CD4-positive, alpha-beta memory T cell (primary cell): ENCODE results near the gene CGNL1. TPM values are rescaled to one million over a fixed set of nuclear protein-coding genes. Genes with fewer than 3 reads are reported as not detected.

Experiments
- CTCF ChIA-PET: fragments of 350-600 bp; sonication (Branson Sonifier 250); formaldehyde crosslinking; loops from one replicate; lab custom pipeline; 2021; ENCODE audit warnings: inconsistent platforms; ENCODE audit not compliant: partially characterized antibody; lab: Charles Lee
- POLR2A ChIA-PET: fragments of 350-600 bp; sonication (Branson Sonifier 250); formaldehyde crosslinking; loops from one replicate; lab custom pipeline; 2021; ENCODE audit not compliant: partially characterized antibody; lab: Charles Lee
- DNase-seq, 5 donors: peaks; one replicate each; pipeline versions ENCODE4 v3.0.0 to v3.0.0-alpha.2; 2020 to 2022; ENCODE audit warnings: mixed read lengths in 1 of 5
- H3K27ac ChIP-seq: one replicate; pipeline ENCODE4 v1.7.0; 2013; ENCODE audit warnings: low read depth, low read length
- H3K27me3 ChIP-seq: 2 replicates; pipeline ENCODE4 v1.7.0; 2013; ENCODE audit warnings: mild to moderate bottlenecking, low read length, moderate library complexity; ENCODE audit not compliant: insufficient read depth
- H3K36me3 ChIP-seq: 2 replicates; pipeline ENCODE4 v1.7.0; 2013; ENCODE audit warnings: mild to moderate bottlenecking, low read length, moderate library complexity; ENCODE audit not compliant: insufficient read depth
- H3K4me1 ChIP-seq: 2 replicates; pipeline ENCODE4 v1.7.0; 2013; ENCODE audit warnings: mild to moderate bottlenecking, low read length, moderate library complexity; ENCODE audit not compliant: insufficient read depth
- H3K4me3 ChIP-seq, 2 donors: one replicate each; pipeline ENCODE4 v1.7.0; 2013; ENCODE audit warnings: low read length in 2 of 2, mild to moderate bottlenecking in 1 of 2
- H3K9me3 ChIP-seq, 2 donors: one replicate each; pipeline ENCODE4 v1.7.0; 2013; ENCODE audit warnings: low read length in 2 of 2, control low read depth in 1 of 2; ENCODE audit not compliant: control insufficient read depth in 1 of 2
- H3K27ac Mint-ChIP-seq, 7 donors: one replicate each; pipeline ENCODE4 v1.8.0; 2020 to 2021; ENCODE audit warnings: mixed read lengths in 7 of 7, mild to moderate bottlenecking in 6 of 7, inconsistent platforms in 3 of 7, moderate library complexity in 3 of 7
- H3K27me3 Mint-ChIP-seq, 2 donors: one replicate each; pipeline ENCODE4 v1.8.0; 2020 to 2021; ENCODE audit warnings: mixed read lengths in 2 of 2
- H3K36me3 Mint-ChIP-seq, 2 donors: one replicate each; pipeline ENCODE4 v1.8.0; 2020 to 2021; ENCODE audit warnings: mixed read lengths in 2 of 2, inconsistent platforms in 1 of 2, mild to moderate bottlenecking in 1 of 2
- H3K4me1 Mint-ChIP-seq, 4 donors: one replicate each; pipeline ENCODE4 v1.8.0; 2020 to 2021; ENCODE audit warnings: mixed read lengths in 4 of 4, mild to moderate bottlenecking in 1 of 4
- H3K4me3 Mint-ChIP-seq, 8 donors: one replicate each; pipeline ENCODE4 v1.8.0; 2020 to 2021; ENCODE audit warnings: mixed read lengths in 8 of 8, mild to moderate bottlenecking in 7 of 8, moderate library complexity in 6 of 8, inconsistent platforms in 3 of 8
- H3K9me3 Mint-ChIP-seq, 8 donors: one replicate each; pipeline ENCODE4 v1.8.0; 2020 to 2021; ENCODE audit warnings: mixed read lengths in 8 of 8, mild to moderate bottlenecking in 5 of 8, inconsistent platforms in 3 of 8, moderate library complexity in 1 of 8
- intact Hi-C: fragments of 100-400 bp; cut with micrococcal nuclease; formaldehyde crosslinking; loops from one replicate; pipeline ENCODE4 v1.15.1; 2023
- polyA plus RNA-seq, 2 donors: library from polyadenylated mRNA; unstranded; fragments of 300-500 nt; fragmentation: Illumina TruSeq; gene quantifications; one replicate each; pipeline ENCODE4 v1.2.3, GENCODE V29; 2021
- total RNA-seq, 2 experiments: library from RNA; stranded (reverse); gene quantifications; one replicate each; pipeline ENCODE4 v1.2.3, GENCODE V29; 2021

The CGNL1 gene, protein sequence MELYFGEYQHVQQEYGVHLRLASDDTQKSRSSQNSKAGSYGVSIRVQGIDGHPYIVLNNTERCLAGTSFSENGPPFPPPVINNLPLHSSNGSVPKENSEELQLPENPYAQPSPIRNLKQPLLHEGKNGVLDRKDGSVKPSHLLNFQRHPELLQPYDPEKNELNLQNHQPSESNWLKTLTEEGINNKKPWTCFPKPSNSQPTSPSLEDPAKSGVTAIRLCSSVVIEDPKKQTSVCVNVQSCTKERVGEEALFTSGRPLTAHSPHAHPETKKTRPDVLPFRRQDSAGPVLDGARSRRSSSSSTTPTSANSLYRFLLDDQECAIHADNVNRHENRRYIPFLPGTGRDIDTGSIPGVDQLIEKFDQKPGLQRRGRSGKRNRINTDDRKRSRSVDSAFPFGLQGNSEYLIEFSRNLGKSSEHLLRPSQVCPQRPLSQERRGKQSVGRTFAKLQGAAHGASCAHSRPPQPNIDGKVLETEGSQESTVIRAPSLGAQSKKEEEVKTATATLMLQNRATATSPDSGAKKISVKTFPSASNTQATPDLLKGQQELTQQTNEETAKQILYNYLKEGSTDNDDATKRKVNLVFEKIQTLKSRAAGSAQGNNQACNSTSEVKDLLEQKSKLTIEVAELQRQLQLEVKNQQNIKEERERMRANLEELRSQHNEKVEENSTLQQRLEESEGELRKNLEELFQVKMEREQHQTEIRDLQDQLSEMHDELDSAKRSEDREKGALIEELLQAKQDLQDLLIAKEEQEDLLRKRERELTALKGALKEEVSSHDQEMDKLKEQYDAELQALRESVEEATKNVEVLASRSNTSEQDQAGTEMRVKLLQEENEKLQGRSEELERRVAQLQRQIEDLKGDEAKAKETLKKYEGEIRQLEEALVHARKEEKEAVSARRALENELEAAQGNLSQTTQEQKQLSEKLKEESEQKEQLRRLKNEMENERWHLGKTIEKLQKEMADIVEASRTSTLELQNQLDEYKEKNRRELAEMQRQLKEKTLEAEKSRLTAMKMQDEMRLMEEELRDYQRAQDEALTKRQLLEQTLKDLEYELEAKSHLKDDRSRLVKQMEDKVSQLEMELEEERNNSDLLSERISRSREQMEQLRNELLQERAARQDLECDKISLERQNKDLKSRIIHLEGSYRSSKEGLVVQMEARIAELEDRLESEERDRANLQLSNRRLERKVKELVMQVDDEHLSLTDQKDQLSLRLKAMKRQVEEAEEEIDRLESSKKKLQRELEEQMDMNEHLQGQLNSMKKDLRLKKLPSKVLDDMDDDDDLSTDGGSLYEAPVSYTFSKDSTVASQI
- total RNA-seq (not detected), polyA plus RNA-seq (not detected)

DNA sequence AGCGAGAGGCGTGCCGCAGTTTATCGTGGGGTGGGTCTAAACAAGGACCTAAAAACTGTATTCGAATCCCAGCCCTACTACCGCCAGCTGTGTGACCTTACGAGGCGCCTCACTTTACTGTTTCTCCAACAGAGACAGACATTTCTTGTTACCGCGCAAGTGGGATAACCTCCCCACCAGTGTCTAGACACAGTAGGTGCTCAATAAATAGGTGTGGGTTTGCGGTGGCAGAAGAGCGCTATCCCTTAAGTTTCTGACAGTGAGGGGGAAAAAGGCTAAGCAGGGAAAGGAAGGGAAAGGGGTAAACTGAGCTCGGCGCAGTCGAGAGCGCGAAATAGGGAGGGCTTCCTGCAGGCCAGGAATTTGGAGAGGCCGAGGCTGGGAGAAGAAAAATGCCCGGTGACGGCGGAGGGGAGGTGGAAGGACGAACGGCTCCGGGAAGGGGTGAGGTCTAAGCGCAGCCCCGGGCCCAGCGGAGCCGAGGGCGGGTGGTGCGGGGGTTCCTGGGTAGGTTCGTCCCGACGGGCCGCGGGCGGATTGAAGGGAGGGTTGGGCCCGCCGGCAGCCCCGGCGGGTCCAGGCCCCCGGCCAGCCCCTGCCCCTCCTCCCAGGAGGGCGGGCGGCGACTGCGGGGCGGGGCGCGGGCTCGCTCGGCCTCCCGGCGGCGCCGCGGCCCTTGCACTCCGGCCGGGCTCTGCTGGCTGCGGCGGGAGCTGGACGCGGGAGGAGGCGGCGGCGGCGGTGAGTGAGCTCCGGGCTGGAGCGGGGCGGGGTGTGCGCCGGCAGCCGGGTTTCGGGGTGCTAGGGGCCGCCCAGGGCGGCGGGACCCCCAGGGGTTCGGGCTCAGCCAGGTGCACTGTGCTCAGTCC is at the start of gene CGNL1:
Gene CGNL1 (plus strand): TSS at position 679 of the 869 bp plus-strand sequence. CDS start 61,495 bp downstream, outside the sequence.
- H3K27me3 ChIP-seq = peaks cover 10% of the 10 kb centered on the region
- Mint-ChIP-seq H3K36me3 (no peaks in the 10 kb centered on the region), H3K27me3 (peaks cover 41 to 46% of the 10 kb centered on the region in 2 donors), H3K27ac (no peak within 1 kb of the TSS), H3K9me3 (peaks cover 0 to 4% (median 0%) of the 10 kb centered on the region in 8 donors), H3K4me1 (peaks cover 4 to 15% (median 10%) of the 10 kb centered on the region in 4 donors), H3K4me3 (peak within 1 kb of the TSS; percentile 59 to 79 (median 70))
- intact Hi-C loops = no loop called here
- no peaks in the 10 kb centered on the region for H3K4me1 ChIP-seq
- H3K27ac ChIP-seq = no peak within 1 kb of the TSS
- CTCF ChIA-PET = no interaction called here
- H3K9me3 ChIP-seq = no peaks in the 10 kb centered on the region
- no peaks in the 10 kb centered on the region for H3K36me3 ChIP-seq
- H3K4me3 ChIP-seq = no peak within 1 kb of the TSS
- no peak for DNase-seq
- POLR2A ChIA-PET = no interaction called here

DNA sequence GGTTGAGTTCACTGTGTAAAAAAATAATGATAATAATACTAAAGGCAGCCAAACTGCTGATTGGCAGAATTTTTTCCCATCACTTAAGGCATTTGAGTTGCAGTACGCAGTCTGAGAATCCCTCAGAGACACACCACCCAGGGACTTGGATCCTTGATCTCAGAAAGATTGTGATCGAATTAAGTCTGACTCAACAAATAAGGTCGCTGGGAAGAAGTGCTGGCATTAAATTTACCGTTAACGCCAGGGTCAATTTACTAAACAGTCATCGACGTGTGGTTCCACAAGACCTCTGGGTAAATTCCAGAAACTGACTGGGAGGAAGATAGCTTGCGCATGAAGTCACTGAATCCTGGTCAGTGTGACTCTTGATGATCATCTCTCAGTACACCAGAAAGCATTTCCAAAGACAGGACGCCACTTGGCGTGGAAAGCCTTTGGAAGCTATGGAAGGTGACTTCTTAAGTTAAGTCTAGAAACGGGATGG is 48.3 kb upstream of the CGNL1 start:
- H3K36me3 Mint-ChIP-seq = no peaks in the 10 kb centered on the region
- no peaks in the 10 kb centered on the region for H3K9me3 Mint-ChIP-seq
- ChIA-PET CTCF (interaction anchor here (0.5 kb wide), 1 partner anchor 40 kb away, joined by 3 read pairs; no protein-coding TSS in a partner anchor), POLR2A (no interaction called here)
- peaks cover 0 to 10% (median 2%) of the 10 kb centered on the region in 4 donors for H3K4me1 Mint-ChIP-seq
- no peak overlapping the region for H3K4me3 ChIP-seq
- no peaks in the 10 kb centered on the region for H3K27me3 ChIP-seq
- H3K4me1 ChIP-seq = no peaks in the 10 kb centered on the region
- H3K27ac ChIP-seq = no peak overlapping the region
- H3K4me3 Mint-ChIP-seq = no peak overlapping the region
- H3K27me3 Mint-ChIP-seq = peaks cover 6 to 19% of the 10 kb centered on the region in 2 donors
- H3K9me3 ChIP-seq = no peaks in the 10 kb centered on the region
- H3K27ac Mint-ChIP-seq = no peak overlapping the region
- no peak for DNase-seq
- no peaks in the 10 kb centered on the region for H3K36me3 ChIP-seq
- intact Hi-C loops = no loop called here

GRCh38 chr15:57328479-57328878 is 47.8 kb upstream of the CGNL1 start:
- H3K27ac Mint-ChIP-seq = no peak overlapping the region
- H3K9me3 Mint-ChIP-seq = no peaks in the 10 kb centered on the region
- Histone ChIP-seq H3K4me3 (no peak overlapping the region), H3K27me3 (no peaks in the 10 kb centered on the region), H3K36me3 (no peaks in the 10 kb centered on the region), H3K9me3 (no peaks in the 10 kb centered on the region), H3K4me1 (no peaks in the 10 kb centered on the region), H3K27ac (no peak overlapping the region)
- H3K27me3 Mint-ChIP-seq = peaks cover 6 to 19% of the 10 kb centered on the region in 2 donors
- CTCF ChIA-PET = interaction anchor here (0.5 kb wide), 1 partner anchor 40 kb away, joined by 3 read pairs; no protein-coding TSS in a partner anchor
- H3K4me1 Mint-ChIP-seq = peaks cover 0 to 10% (median 2%) of the 10 kb centered on the region in 4 donors
- H3K4me3 Mint-ChIP-seq = no peak overlapping the region
- no peak for DNase-seq
- POLR2A ChIA-PET = no interaction called here
- H3K36me3 Mint-ChIP-seq = no peaks in the 10 kb centered on the region
- intact Hi-C loops = no loop called here

DNA sequence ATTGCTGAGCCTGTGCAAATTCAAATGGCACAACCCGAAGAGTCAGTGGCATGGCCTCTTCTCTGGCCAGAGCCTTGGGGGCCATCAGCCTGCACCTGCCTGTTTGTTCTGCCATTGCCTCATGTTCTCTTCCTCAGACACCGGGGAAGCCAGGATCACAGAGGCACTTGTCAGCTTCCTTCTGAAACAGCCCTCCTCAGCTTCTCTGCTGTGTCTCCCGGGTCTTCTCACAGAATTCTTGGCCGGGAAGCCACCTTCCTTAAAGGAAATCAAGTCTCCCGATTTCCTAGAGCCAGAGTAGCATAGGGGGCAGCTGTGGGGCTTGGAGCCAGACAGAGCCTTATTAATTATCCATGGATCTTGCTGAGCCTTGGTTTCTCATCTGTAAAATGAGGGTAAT is 47.4 kb upstream of the CGNL1 start:
- intact Hi-C loops = no loop called here
- Histone ChIP-seq H3K4me3 (no peak overlapping the region), H3K9me3 (no peaks in the 10 kb centered on the region), H3K36me3 (no peaks in the 10 kb centered on the region), H3K27me3 (no peaks in the 10 kb centered on the region), H3K4me1 (no peaks in the 10 kb centered on the region), H3K27ac (no peak overlapping the region)
- no peaks in the 10 kb centered on the region for H3K9me3 Mint-ChIP-seq
- H3K4me3 Mint-ChIP-seq = no peak overlapping the region
- no peaks in the 10 kb centered on the region for H3K36me3 Mint-ChIP-seq
- H3K4me1 Mint-ChIP-seq = peaks cover 0 to 10% (median 2%) of the 10 kb centered on the region in 4 donors
- H3K27me3 Mint-ChIP-seq = peaks cover 6 to 19% of the 10 kb centered on the region in 2 donors
- DNase-seq = no peak
- H3K27ac Mint-ChIP-seq = no peak overlapping the region
- ChIA-PET POLR2A (no interaction called here), CTCF (interaction anchor here (0.5 kb wide), 1 partner anchor 39 kb away, joined by 3 read pairs; no protein-coding TSS in a partner anchor)

GRCh38 chr15:57329582-57330367 is 46.5 kb upstream of the CGNL1 start:
- Mint-ChIP-seq H3K36me3 (no peaks in the 10 kb centered on the region), H3K27me3 (peaks cover 11 to 24% of the 10 kb centered on the region in 2 donors), H3K27ac (no peak overlapping the region), H3K9me3 (no peaks in the 10 kb centered on the region), H3K4me3 (no peak overlapping the region), H3K4me1 (peaks cover 0 to 7% (median under 1%) of the 10 kb centered on the region in 4 donors)
- H3K27ac ChIP-seq = no peak overlapping the region
- DNase-seq = no peak
- H3K27me3 ChIP-seq = no peaks in the 10 kb centered on the region
- ChIA-PET POLR2A (no interaction called here), CTCF (no interaction called here)
- H3K9me3 ChIP-seq = no peaks in the 10 kb centered on the region
- intact Hi-C loops = no loop called here
- H3K4me1 ChIP-seq = no peaks in the 10 kb centered on the region
- H3K36me3 ChIP-seq = no peaks in the 10 kb centered on the region
- no peak overlapping the region for H3K4me3 ChIP-seq
